NK-92 (cell line): Measurements from ENCODE around the gene TP53I11.

ENCODE experiments used
- DNase-seq: peaks from one replicate; lab custom pipeline; 2025; ENCODE audit not compliant: unreplicated experiment; lab: John Stamatoyannopoulos, UW

TP53I11 gene

DNA sequence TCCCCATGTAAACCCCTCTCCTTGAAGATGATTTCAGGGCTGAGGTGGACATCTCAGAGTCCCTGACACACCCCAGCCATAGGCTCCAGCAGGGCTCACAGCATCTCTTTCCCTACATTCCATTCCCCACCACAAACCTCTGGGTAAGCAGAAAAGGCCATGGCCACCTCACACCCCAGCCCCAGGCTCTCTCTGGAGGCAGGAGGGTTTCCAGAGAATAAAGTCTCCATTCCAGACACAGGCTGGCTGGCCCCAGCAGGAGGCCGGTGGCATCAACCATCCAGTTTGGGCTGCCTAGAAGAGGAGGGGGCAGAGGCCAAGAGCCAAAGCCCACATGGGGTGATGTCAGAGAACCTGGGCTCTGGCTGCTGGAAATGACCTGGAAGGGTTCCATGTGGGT, 61.4 kb downstream of the TP53I11 start:
- no peak for DNase-seq

DNA sequence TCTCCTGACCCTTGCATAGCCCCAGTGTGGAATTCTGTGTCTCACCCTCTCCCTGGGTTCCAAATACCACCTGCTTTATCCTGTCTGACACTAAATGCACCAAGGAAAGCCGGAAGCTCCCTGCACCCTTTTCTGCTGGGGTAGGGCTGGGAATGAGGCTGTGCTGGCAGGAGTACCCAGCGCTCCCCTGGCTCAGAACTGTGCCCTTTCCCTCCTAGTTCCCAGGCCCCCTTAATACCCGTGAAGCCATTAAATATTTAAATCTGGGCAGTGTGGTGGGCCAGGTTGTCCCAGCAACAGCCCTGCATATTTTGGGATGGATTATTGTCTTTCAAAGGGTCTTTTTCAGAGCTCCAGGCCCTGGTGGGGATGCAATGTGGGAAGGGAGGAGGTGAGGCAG, 63.0 kb downstream of the TP53I11 start:
- DNase-seq, result no peak

DNA sequence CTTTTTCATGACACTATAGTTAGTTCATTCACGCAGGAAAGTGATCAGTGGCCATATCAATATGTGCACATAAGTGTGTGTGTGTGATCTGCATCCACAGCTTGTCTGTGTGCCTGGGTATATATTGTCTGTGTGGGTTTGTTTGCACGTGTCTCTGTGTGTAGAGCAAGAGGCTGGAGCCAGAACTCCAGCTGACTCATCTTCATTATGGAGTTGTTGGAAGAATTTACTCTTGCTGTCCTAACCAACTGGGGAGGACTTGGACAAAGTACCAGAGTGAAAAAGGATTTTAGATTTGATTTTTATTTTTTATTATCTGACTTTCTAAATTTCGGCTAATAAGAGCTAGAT, 63.9 kb downstream of the TP53I11 start:
- DNase-seq, result no peak

DNA sequence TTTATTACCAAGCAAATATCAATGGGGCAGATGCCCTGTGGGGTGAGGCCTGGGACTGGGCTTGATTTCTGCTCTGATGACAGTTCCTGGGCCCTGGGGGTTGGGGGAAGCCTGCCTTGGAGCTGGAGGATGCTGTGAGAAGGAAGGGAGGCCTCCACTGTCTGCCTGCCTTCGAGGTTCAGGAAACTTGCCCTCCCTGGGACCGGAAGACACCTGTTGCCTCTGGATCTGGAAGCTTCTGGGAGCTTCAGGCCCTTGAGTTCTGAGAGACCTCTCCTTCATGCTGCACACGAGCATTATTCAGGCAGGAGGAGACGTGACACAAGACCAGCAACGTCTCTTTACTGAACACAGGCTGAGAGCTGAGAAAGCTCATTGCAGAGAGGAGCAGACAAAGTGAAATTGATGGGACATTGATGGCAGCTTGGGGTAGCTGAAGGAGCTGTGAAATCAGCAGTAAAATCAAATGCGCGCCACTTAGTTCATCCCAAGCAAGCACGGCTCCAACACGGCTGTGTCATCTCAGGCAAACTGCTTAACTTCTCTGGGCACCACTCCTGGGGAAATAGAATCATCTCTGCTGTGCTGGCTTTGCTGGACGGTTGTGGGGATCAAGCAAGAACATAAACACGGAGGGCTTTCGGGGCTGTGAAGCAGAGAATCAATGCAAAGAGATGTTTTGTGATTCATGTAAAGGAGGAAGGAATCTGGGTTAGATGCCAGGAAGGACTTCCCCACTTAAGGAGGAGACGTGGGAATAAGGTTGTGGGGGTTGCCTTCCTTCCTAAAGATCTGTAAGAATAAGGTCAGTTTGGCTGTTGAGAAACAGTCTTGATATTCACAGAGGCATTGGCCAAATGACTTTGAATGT, 64.5 kb downstream of the TP53I11 start:
- no peak for DNase-seq

DNA sequence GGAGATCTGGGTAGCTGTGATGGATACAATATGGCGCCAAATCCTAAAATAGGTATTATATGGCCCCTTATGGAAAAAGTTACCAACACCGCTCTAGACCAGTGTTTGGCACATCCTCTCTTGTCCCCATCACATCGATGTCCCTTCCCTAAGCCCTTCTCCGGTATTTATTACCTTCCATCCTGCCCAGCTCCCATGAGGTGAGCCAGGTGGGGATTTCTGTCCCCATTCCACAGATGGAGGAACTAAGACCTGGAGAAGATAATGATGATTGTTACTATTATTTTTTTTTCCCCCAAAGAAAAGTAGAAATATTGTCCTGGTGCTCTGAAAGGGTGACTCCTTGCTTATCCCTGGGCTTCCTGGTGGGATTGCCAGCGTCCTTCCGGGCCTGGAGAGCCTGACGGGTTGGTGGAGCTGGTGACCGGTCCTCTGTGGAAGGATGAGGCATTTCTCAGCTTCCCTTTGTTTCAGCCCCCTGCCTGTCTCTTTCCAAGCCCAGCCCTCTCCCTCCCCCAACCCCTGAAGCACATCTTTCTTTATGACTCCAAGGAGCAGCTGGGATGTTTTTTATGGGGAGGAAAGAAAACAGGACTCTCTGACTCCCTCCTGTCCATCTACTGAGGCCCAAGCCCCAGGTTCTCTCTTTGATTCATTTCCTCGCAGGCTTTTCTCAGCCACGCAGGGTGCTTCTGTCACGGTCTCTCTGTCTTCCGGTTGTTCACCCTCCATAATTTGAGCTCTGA, 65.4 kb downstream of the TP53I11 start:
- no peak for DNase-seq

DNA sequence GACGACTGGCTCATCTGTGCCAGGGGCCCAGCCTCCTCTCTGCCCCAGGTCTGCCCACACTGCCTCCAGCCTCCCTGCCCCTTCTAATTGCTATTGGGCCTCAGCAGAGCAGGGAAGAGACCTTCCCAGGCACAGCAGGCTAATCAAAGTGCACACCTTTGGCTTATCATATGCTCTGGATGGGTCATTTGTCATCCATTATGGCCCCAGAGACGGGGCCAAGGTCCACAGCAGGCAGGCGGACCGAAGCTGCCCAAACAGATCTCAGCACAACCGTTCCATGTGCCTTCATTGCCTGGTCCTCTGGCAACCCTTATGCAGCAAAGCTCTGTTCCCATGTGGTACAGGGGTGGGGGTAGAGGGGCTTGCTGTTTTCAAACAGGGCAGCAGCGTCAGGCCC, 66.6 kb downstream of the TP53I11 start:
- no peak for DNase-seq

DNA sequence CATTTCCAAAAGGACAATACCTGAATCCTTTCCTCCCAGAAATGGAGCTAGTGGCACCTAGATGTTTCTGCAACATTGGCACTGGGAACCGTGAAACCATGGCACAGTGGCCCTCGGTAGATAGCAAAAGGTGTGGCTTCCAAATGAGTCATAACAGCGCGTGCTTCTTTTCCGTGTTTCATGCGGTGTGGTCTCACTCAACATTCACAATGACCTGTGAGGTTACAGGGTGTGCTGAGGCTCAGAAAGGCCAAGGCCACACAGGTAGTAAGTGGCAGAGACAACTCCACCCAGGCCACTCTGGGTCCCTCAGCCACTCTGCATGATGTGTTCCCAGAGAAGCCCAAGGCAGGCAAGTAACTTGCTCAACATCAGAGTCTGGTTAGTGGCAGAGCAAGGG, 67.4 kb downstream of the TP53I11 start:
- no peak for DNase-seq
